Regular cardiac myocyte (primary cell): ENCODE data around the gene SNCB. TPM values are rescaled to one million over a fixed set of nuclear protein-coding genes. Genes with fewer than 3 reads are reported as not detected.

Experiments
- total RNA-seq: library from RNA; depleted of rRNA; stranded (reverse); fragments of >200 nt; gene quantifications from 2 replicates; pipeline ENCODE4 v1.2.3, GENCODE V29; 2014

Gene SNCB
- total RNA-seq: 0.56 and 1.3 TPM in 2 replicates

DNA sequence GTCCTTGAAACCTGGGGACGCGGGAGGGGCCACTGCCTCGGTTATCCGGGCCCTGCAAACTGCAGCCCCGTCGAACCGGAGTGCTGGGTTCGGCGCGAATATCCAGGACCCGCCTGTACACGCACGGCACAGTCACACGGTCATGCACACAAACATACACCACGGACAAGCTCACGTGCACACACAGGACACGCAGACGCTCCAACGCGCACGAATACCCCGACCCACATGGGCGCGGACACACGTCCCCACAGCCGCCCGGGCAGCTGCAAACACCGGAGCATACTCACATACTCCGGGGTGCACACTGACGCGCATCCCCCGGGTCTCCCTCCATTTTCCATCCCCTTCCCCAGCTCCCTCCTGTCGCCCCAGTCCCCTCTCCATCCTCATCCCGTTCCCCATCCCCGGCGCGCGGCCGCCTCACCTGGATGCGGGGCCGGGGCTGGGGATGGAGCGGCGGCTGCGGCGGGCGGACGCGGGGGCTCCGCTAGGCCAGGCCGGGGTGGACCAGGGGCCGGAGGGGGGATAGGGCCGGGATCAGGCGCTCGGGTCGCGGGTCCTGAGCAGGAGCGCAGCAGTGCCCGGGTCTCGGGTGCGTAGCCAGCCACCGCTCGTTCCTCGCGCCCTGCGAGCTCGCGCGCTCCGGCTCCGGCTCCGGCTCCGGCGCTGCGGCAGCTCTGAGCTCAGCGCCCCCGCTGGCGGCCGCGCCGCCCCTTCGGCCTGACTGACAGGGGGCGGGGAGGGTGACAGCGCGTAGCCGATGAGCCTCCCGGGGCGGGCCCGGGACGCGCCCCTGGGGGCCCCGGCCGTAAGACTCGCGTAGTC, at the start of gene SNCB, which contains the start of gene EIF4E1B:
SNCB (minus strand) TSS at position 682 of the 828 bp plus-strand sequence. CDS start 880 bp downstream, outside the sequence.
EIF4E1B (plus strand) TSS at position 823 of the 828 bp plus-strand sequence. CDS start 12,113 bp downstream, outside the sequence.

DNA sequence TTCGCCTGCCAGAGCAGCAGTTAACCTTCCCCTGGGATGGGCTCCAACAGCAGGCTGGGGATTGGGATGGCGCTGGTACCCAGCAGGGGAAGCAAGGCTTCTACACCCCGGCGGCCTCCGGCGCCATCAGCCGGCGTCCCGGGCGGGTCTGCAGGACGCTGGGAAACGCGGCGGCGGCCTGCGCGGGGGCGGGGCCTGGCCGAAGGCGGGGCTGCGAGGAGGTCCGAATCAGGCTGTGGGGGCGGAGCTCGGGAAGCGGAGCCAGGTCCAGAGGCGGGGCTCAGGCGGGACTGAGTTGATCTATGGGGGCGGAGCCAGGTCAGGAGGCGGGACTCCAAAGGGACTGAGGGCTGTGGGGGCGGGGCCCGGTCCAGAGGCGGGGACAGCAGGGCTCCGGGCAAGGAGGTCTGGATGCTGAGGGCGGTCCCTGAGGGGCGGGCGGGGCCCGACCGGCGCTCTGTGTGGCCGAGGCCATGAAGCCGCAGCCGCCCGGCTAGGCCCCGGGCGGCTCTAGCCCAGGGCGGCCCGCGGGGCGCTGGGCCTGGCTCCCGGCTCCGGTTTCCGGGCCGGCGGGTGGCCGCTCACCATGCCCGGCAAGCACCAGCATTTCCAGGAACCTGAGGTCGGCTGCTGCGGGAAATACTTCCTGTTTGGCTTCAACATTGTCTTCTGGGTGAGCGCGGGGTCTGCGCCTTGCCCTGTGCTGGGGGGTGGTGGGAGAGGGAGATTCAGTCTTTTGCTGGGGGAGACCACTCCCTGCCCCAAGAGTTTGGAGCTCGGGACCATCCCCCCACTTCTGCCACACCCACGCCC, 16.9 kb upstream of the SNCB start, which contains the start of gene TSPAN17:
TSPAN17 (plus strand) TSS at position 455 of the 813 bp plus-strand sequence; CDS start at position 587, 132 bp downstream.

DNA sequence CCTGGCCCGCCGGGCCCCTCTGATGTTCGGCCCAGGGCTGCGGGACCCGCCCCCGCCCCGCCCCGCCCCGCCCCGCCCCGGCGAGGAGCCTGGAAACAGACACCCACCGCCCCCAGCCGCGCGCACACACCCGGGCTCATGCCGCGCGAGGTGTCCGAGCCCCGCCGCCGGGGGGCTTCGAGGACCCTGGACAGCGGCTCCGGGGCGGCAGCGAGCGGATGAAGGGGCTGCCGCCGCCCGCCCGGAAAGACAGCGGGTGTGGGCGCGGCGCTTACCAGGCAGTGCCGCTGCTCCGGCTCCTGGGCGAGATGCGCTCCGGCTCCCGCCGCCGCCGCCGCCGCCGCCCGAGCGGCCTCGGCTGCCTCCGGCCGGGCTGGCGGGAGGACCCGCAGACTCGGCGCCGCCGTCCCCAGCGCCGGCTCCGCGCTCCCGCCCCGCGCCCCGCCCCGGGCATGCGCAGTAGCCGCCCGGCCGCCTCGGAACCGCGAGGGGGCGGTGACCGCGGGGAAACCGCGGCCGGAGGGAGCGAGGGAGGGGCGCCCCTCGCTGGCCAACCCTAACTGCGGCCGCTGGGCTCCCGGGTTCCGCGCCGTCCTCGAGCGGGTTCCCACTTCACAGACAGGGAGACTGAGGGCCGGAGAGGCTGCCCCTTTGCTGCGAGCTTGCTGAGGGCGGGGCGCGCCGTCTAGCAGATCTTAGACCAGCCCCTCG, 20.5 kb downstream of the SNCB start, which contains the start of gene GPRIN1:
GPRIN1 (minus strand) TSS at position 433 of the 711 bp plus-strand sequence. CDS start 10,322 bp downstream, outside the sequence.

Other genes with a start within 250 kb of the SNCB start
- 9.6 and 26.1 TPM in 2 replicates for gene NOP16, start 241.9 kb downstream of the SNCB start, total RNA-seq
- 16.7 and 21.7 TPM in 2 replicates for gene HIGD2A, start 241.8 kb downstream of the SNCB start, total RNA-seq
- gene CLTB, start 214.0 kb downstream of the SNCB start, total RNA-seq: 95.0 and 155 TPM in 2 replicates
- gene FAF2, start 182.1 kb downstream of the SNCB start, total RNA-seq: 28.8 and 42.2 TPM in 2 replicates
- gene RNF44, start 93.1 kb downstream of the SNCB start, total RNA-seq: 0.58 and 1.4 TPM in 2 replicates
- not detected in 2 replicates for gene CDHR2, start 81.2 kb downstream of the SNCB start, total RNA-seq
- 1.7 and 6.1 TPM in 2 replicates for gene GPRIN1, start 20.4 kb downstream of the SNCB start, total RNA-seq
- not detected in 2 replicates for gene EIF4E1B, start 141 bp upstream of the SNCB start, total RNA-seq
- gene TSPAN17, start 16.9 kb upstream of the SNCB start, total RNA-seq: 22.6 and 40.3 TPM in 2 replicates
- gene UNC5A, start 180.0 kb upstream of the SNCB start, total RNA-seq: under 0.01 TPM in 1 of 2 replicates, not detected in the other